ENCODE results near the gene NT5C3A.
A peak's percentile ranks its signal among the peaks of the same experiment; 100 is the strongest.
"Not testable (repeated sequence)": the region's sequence is repeated elsewhere in the genome, so short reads cannot be mapped to it uniquely, and the experiment has no call there.

NT5C3A gene

GRCh38 chr7:33062023-33062781 lies at the start of gene NT5C3A:
Gene NT5C3A, minus strand, starts transcription at chr7:33062776. Its CDS starts 71 bp downstream, at chr7:33062705.
- DNase-seq (ENCODE audit: low read depth in 2 of 2), result no peak

GRCh38 chr7:33111614-33112013 lies 49.0 kb upstream of the NT5C3A start:
- no peak for DNase-seq (ENCODE audit: low read depth in 2 of 2)

- DNase-seq (ENCODE audit: low read depth in 2 of 2), result no peak
Measured at GRCh38 chr7:33109758-33110238, 47.2 kb upstream of the NT5C3A start.

GRCh38 chr7:33109005-33109757 lies 46.6 kb upstream of the NT5C3A start, which contains the start of gene RP9:
Gene RP9, minus strand, starts transcription at chr7:33109404. Its CDS starts 32 bp downstream, at chr7:33109372.
- peak; percentile 25 to 45 for DNase-seq (ENCODE audit: low read depth in 2 of 2)

- no peak for DNase-seq (ENCODE audit: low read depth in 2 of 2)
Measured at GRCh38 chr7:33108554-33109004, 46.0 kb upstream of the NT5C3A start.

- peak in 1 of 2 experiments; percentile 26 for DNase-seq (ENCODE audit: low read depth in 2 of 2)
Measured at GRCh38 chr7:33107136-33108066, 44.8 kb upstream of the NT5C3A start.

GRCh38 chr7:33101906-33102305 lies 39.3 kb upstream of the NT5C3A start:
- DNase-seq (ENCODE audit: low read depth in 2 of 2), result no peak

GRCh38 chr7:33100770-33101169 lies 38.2 kb upstream of the NT5C3A start:
- DNase-seq (ENCODE audit: low read depth in 2 of 2), result no peak

- DNase-seq (ENCODE audit: low read depth in 2 of 2), result no peak
Measured at GRCh38 chr7:33099154-33099940, 36.8 kb upstream of the NT5C3A start.

- not testable (repeated sequence) for DNase-seq (ENCODE audit: low read depth in 2 of 2)
Measured at GRCh38 chr7:33094745-33095275, 32.2 kb upstream of the NT5C3A start.

- DNase-seq (ENCODE audit: low read depth in 2 of 2), result no peak
Measured at GRCh38 chr7:33093266-33093665, 30.7 kb upstream of the NT5C3A start.

GRCh38 chr7:33091641-33092191 lies 29.1 kb upstream of the NT5C3A start:
- no peak for DNase-seq (ENCODE audit: low read depth in 2 of 2)

GRCh38 chr7:33091111-33091531 lies 28.5 kb upstream of the NT5C3A start:
- peak in 1 of 2 experiments; percentile 20 for DNase-seq (ENCODE audit: low read depth in 2 of 2)

- DNase-seq (ENCODE audit: low read depth in 2 of 2), result no peak
Measured at GRCh38 chr7:33089142-33089541, 26.6 kb upstream of the NT5C3A start.

GRCh38 chr7:33087858-33088257 lies 25.3 kb upstream of the NT5C3A start:
- DNase-seq (ENCODE audit: low read depth in 2 of 2), result no peak

GRCh38 chr7:33087356-33087755 lies 24.8 kb upstream of the NT5C3A start:
- DNase-seq (ENCODE audit: low read depth in 2 of 2), result no peak

GRCh38 chr7:33079763-33080690 lies 17.5 kb upstream of the NT5C3A start:
- DNase-seq (ENCODE audit: low read depth in 2 of 2), result no peak

GRCh38 chr7:33079096-33079495 lies 16.5 kb upstream of the NT5C3A start:
- no peak for DNase-seq (ENCODE audit: low read depth in 2 of 2)

GRCh38 chr7:33076737-33077136 lies 14.2 kb upstream of the NT5C3A start:
- no peak for DNase-seq (ENCODE audit: low read depth in 2 of 2)

Measured in fibroblast of skin of left quadriceps (primary cell).